DND-41 (cell line): ENCODE results near the gene FYB2.

Source experiments
- ATAC-seq: fragments of 200-7000 bp; cut with Tn5 transposase; 3 replicates; pipeline ENCODE4 v1.9.1; 2021; ENCODE audit warnings: low read depth; ENCODE audit not compliant: insufficient read depth
- DNase-seq: peaks from one replicate; pipeline ENCODE4 v3.0.0-alpha.2; 2020
- H2AFZ ChIP-seq: 2 replicates; pipeline ENCODE4 v1.6.0; 2012; ENCODE audit warnings: low read depth, low read length
- H3K27ac ChIP-seq: 2 replicates; pipeline ENCODE4 v1.5.1; 2012; ENCODE audit warnings: low read length, inconsistent platforms
- H3K27me3 ChIP-seq: fragments of 200-600 bp; sonication (generic); 2 replicates; pipeline ENCODE4 v1.6.0; 2012; ENCODE audit warnings: low read length, mild to moderate bottlenecking, inconsistent platforms; ENCODE audit not compliant: insufficient read depth, poor library complexity
- H3K36me3 ChIP-seq: 2 replicates; pipeline ENCODE4 v1.5.1; 2012; ENCODE audit warnings: low read length, inconsistent platforms; ENCODE audit not compliant: insufficient read depth
- H3K4me1 ChIP-seq: 2 replicates; pipeline ENCODE4 v1.5.1; 2012; ENCODE audit warnings: mild to moderate bottlenecking, low read length; ENCODE audit not compliant: insufficient read depth
- H3K4me2 ChIP-seq: 2 replicates; pipeline ENCODE4 v1.6.0; 2012; ENCODE audit warnings: mild to moderate bottlenecking, moderate library complexity, low read length, inconsistent platforms; ENCODE audit not compliant: insufficient read depth
- H3K4me3 ChIP-seq, 2 experiments: fragments of 200-600 bp in 1 of 2; shearing (Covaris generic) in 1 of 2; 2 replicates each; pipeline ENCODE4 v1.5.1; 2012 to 2016; ENCODE audit warnings: inconsistent platforms in 2 of 2, low read length in 2 of 2, mild to moderate bottlenecking in 2 of 2, low read depth in 1 of 2, moderate library complexity in 1 of 2
- H3K79me2 ChIP-seq: 2 replicates; pipeline ENCODE4 v1.6.0; 2012; ENCODE audit warnings: low read length, inconsistent platforms; ENCODE audit not compliant: insufficient read depth
- H3K9ac ChIP-seq: 2 replicates; pipeline ENCODE4 v1.6.0; 2012; ENCODE audit warnings: low read depth, mild to moderate bottlenecking, inconsistent platforms, low read length, moderate library complexity
- H3K9me3 ChIP-seq: 2 replicates; pipeline ENCODE4 v1.5.1; 2012; ENCODE audit warnings: low read length, moderate library complexity, mild to moderate bottlenecking, inconsistent platforms; ENCODE audit not compliant: insufficient read depth, severe bottlenecking
- H4K20me1 ChIP-seq: 2 replicates; pipeline ENCODE4 v1.6.0; 2012; ENCODE audit warnings: low read length; ENCODE audit not compliant: insufficient read depth
- EZH2 ChIP-seq: IDR thresholded peaks from 3 replicates; pipeline ENCODE4 v1.6.1; 2012; ENCODE audit warnings: borderline replicate concordance, low read depth, mild to moderate bottlenecking, moderate library complexity, low read length, inconsistent platforms; ENCODE audit not compliant: severe bottlenecking
- TF ChIP-seq, protein P1 (sequence below): IDR thresholded peaks from 2 replicates; pipeline ENCODE4 v1.5.1; 2012; ENCODE audit warnings: borderline replicate concordance, low read length, moderate library complexity, mild to moderate bottlenecking; ENCODE audit not compliant: poor library complexity, severe bottlenecking; ENCODE audit errors: extremely low read depth

The FYB2 gene

DNA sequence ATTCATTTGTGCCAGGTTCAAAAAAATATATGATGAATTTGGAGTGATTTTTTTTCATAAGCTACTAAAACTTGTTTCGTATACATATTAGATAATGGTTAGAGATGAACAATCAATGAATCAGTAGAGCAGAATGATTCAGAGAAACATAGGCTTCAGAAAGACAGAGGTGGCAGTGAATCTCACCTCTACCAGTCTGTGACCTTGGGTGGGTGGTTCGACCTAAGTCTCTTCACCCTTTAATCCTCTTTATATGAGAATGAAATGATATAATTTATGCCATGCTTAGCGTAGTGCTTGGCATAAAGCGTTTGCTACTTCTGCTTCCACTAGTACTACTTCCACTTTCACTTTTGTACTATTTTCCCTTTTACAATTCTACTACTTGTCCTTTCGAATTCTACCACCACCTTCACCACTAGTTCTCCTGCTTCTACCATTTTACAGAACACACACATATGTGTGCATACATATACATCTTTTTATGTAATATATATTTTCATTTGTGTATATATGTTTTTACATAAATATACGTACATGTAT, 45.1 kb downstream of the FYB2 start:
- no peaks in the 10 kb centered on the region for H4K20me1 ChIP-seq
- DNase-seq (no peak), ATAC-seq (peak; percentile 78)
- no peak overlapping the region for H2AFZ ChIP-seq
- no peaks in the 10 kb centered on the region for H3K9me3 ChIP-seq
- H3K36me3 ChIP-seq, result no peaks in the 10 kb centered on the region
- H3K4me3 ChIP-seq, result no peak overlapping the region
- H3K4me1 ChIP-seq, result peaks cover 3% of the 10 kb centered on the region; the same call in 1 of the 2 replicates
- no peak overlapping the region for H3K9ac ChIP-seq
- no peak overlapping the region for H3K27ac ChIP-seq
- TF ChIP-seq, protein P1, sequence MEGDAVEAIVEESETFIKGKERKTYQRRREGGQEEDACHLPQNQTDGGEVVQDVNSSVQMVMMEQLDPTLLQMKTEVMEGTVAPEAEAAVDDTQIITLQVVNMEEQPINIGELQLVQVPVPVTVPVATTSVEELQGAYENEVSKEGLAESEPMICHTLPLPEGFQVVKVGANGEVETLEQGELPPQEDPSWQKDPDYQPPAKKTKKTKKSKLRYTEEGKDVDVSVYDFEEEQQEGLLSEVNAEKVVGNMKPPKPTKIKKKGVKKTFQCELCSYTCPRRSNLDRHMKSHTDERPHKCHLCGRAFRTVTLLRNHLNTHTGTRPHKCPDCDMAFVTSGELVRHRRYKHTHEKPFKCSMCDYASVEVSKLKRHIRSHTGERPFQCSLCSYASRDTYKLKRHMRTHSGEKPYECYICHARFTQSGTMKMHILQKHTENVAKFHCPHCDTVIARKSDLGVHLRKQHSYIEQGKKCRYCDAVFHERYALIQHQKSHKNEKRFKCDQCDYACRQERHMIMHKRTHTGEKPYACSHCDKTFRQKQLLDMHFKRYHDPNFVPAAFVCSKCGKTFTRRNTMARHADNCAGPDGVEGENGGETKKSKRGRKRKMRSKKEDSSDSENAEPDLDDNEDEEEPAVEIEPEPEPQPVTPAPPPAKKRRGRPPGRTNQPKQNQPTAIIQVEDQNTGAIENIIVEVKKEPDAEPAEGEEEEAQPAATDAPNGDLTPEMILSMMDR, result no peak
- no peak for TF ChIP-seq EZH2
- no peaks in the 10 kb centered on the region for H3K27me3 ChIP-seq
- H3K79me2 ChIP-seq, result no peaks in the 10 kb centered on the region
- H3K4me2 ChIP-seq, result peak overlapping the region; percentile 18; the same call in 1 of the 2 replicates

DNA sequence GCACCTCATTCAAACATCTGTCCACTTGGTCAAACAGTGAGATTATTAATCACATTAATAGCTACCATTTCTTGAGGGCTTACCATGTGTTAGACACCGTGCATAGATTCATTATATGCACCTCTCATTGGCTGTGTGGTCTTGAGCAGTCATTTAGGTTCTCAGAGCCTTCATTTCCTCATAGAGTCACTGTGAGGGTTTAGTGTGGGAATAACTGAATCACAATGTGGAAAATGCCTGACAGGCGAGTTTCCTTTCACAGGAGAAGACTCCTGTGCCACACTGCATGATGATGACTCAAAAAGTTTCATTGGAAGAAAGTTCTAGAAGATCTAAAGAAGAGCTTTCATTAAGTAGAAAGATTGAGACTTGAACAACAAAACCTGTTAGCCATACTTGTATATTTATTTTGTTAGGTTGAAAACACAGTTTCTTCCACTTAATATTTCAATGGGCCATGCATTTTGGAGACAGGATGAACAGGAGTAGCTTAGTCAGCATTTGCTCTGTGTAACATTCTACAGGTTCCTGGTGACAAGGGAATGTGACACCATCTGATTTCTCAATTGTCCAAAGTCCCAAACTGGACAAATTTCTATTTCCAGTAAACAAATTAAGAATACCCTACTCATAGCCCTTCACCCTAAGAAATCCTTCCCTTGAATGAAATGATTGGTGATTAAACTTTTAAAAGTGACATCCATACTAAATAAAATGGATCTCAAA, 45.7 kb downstream of the FYB2 start:
- Histone ChIP-seq H3K4me3 (no peak overlapping the region), H3K9me3 (no peaks in the 10 kb centered on the region), H3K36me3 (no peaks in the 10 kb centered on the region), H4K20me1 (no peaks in the 10 kb centered on the region), H3K9ac (no peak overlapping the region), H2AFZ (no peak overlapping the region), H3K4me2 (no peak overlapping the region), H3K27me3 (no peaks in the 10 kb centered on the region), H3K27ac (no peak overlapping the region), H3K79me2 (no peaks in the 10 kb centered on the region), H3K4me1 (peaks cover 3% of the 10 kb centered on the region; the same call in 1 of the 2 replicates)
- ATAC-seq, result no peak
- TF ChIP-seq EZH2, result no peak
- TF ChIP-seq, protein P1, result no peak
- no peak for DNase-seq

DNA sequence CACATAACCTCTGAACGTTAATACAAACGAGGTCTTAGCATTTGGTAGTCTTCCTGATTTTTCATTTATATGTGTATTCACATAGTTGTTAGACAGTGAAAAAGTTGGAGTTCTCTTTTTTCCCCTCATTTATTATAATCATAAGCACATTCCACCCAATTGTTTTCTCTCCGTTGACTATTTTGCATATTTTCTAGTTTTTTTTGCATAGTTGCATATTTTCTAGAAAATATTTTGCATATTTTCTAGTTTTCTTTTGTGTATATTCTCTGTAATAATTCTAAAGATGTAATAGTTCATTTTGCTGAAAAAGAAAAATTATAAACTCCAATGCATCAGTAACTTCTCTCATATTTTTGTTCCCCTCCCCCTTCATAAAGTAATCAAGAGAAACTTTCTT, 47.5 kb downstream of the FYB2 start:
- no peaks in the 10 kb centered on the region for H3K27me3 ChIP-seq
- H3K9ac ChIP-seq, result no peak overlapping the region
- no peaks in the 10 kb centered on the region for H3K9me3 ChIP-seq
- no peaks in the 10 kb centered on the region for H3K79me2 ChIP-seq
- H2AFZ ChIP-seq, result no peak overlapping the region
- no peak overlapping the region for H3K27ac ChIP-seq
- DNase-seq, result no peak
- ATAC-seq, result no peak
- H3K4me2 ChIP-seq, result no peak overlapping the region
- TF ChIP-seq, protein P1, result no peak
- no peak for TF ChIP-seq EZH2
- H3K36me3 ChIP-seq, result no peaks in the 10 kb centered on the region
- H4K20me1 ChIP-seq, result no peaks in the 10 kb centered on the region
- peaks cover 3% of the 10 kb centered on the region; the same call in 1 of the 2 replicates for H3K4me1 ChIP-seq
- no peak overlapping the region for H3K4me3 ChIP-seq
